Tibial nerve (tissue), 4 donors: ENCODE results near the gene IKZF1. TPM values are rescaled to one million over a fixed set of nuclear protein-coding genes. Genes with fewer than 3 reads are reported as not detected.

ENCODE experiments used
- DNase-seq, 2 donors: peaks; one replicate each; pipeline ENCODE4 v3.0.0-alpha.2; 2019; ENCODE audit warnings: low spot score in 2 of 2
- H3K27ac ChIP-seq, 4 donors: fragments of 200-600 bp; sonication (generic) in 3 of 4; one replicate each; pipeline ENCODE4 v1.5.1; 2017 to 2019; ENCODE audit warnings: mild to moderate bottlenecking in 1 of 4
- H3K27me3 ChIP-seq, 2 donors: fragments of 200-600 bp; sonication (generic) in 1 of 2; one replicate each; pipeline versions ENCODE4 v1.5.1 to v1.6.0; 2017 to 2019
- H3K36me3 ChIP-seq, 3 donors: fragments of 200-600 bp; sonication (generic); one replicate each; pipeline ENCODE4 v1.5.1; 2018 to 2019
- H3K4me1 ChIP-seq, 4 donors: fragments of 200-600 bp; sonication (generic) in 3 of 4; one replicate each; pipeline ENCODE4 v1.5.1; 2017 to 2019
- H3K4me3 ChIP-seq, 4 donors: fragments of 200-600 bp; sonication (generic) in 3 of 4; one replicate each; pipeline ENCODE4 v1.5.1; 2017 to 2019; ENCODE audit warnings: mild to moderate bottlenecking in 1 of 4, moderate library complexity in 1 of 4
- H3K9me3 ChIP-seq, 4 donors: fragments of 200-600 bp; sonication (generic) in 3 of 4; one replicate each; pipeline ENCODE4 v1.5.1; 2017 to 2019
- CTCF ChIP-seq, 5 experiments: fragments of 200-600 bp in 3 of 5; fragments of 450-650 bp in 2 of 5; sonication (generic) in 3 of 5; IDR thresholded peaks; one replicate each; pipeline ENCODE4 v1.5.1; 2016 to 2019; ENCODE audit warnings: antibody characterized with exemption in 5 of 5, mild to moderate bottlenecking in 3 of 5, moderate library complexity in 2 of 5
- EP300 ChIP-seq, 2 donors: sonication (generic); formaldehyde crosslinking; IDR thresholded peaks; one replicate each; pipeline ENCODE4 v1.6.1; 2017; ENCODE audit warnings: antibody characterized with exemption in 2 of 2, mild to moderate bottlenecking in 1 of 2
- POLR2A ChIP-seq, 2 donors: fragments of 450-650 bp; IDR thresholded peaks; one replicate each; pipeline ENCODE4 v1.6.1; 2017; ENCODE audit warnings: antibody characterized with exemption in 2 of 2, mild to moderate bottlenecking in 2 of 2, moderate library complexity in 2 of 2
- WGBS, 2 donors: methylation state at CpG; one replicate each; pipeline ENCODE4 v1.1.5; 2018; 5-methylcytosine and 5-hydroxymethylcytosine counted together
- total RNA-seq, 4 donors: library from RNA; depleted of rRNA; stranded (reverse); fragments of >200 nt; gene quantifications; one replicate each; pipeline ENCODE4 v1.1.0, GENCODE V29; 2016

The IKZF1 gene
- total RNA-seq, 4 donors from 2014 or later = 9.6 to 32.1 (median 20.7) TPM

GRCh38 chr7:50382455-50382854, 77.9 kb downstream of the IKZF1 start:
- no peak overlapping the region for H3K4me3 ChIP-seq
- TF ChIP-seq CTCF (IDR thresholded peaks at IDR 0.05) (no peak), EP300 (IDR thresholded peaks at IDR 0.05) (no peak), POLR2A (IDR thresholded peaks at IDR 0.05) (no peak)
- 83 to 84% methylated on average over 13 to 21 of the region's 21 CpGs for WGBS, 2 donors
- no peaks in the 10 kb centered on the region for H3K4me1 ChIP-seq
- H3K9me3 ChIP-seq = no peaks in the 10 kb centered on the region
- DNase-seq = no peak
- H3K36me3 ChIP-seq = no peaks in the 10 kb centered on the region
- no peak overlapping the region for H3K27ac ChIP-seq
- no peaks in the 10 kb centered on the region for H3K27me3 ChIP-seq

- no peaks in the 10 kb centered on the region for H3K27me3 ChIP-seq
- 65 to 66% methylated on average over 11 of the region's 11 CpGs for WGBS, 2 donors
- DNase-seq = no peak
These were observed 82.8 kb downstream of the IKZF1 start for GRCh38 chr7:50387351-50387750.

GRCh38 chr7:50389961-50390360, 85.4 kb downstream of the IKZF1 start:
- Histone ChIP-seq H3K4me3 (no peak overlapping the region), H3K9me3 (no peaks in the 10 kb centered on the region), H3K4me1 (peaks cover 0 to 3% (median 0%) of the 10 kb centered on the region in 4 donors), H3K36me3 (no peaks in the 10 kb centered on the region), H3K27me3 (no peaks in the 10 kb centered on the region), H3K27ac (no peak overlapping the region)
- no peak for DNase-seq
- WGBS, 2 donors = 61 to 68% methylated on average over 3 of the region's 3 CpGs
- TF ChIP-seq CTCF (IDR thresholded peaks at IDR 0.05) (no peak), EP300 (IDR thresholded peaks at IDR 0.05) (no peak), POLR2A (IDR thresholded peaks at IDR 0.05) (no peak)

More at GRCh38 chr7:50387351-50387750, 82.8 kb downstream of the IKZF1 start:
- Histone ChIP-seq H3K9me3 (no peaks in the 10 kb centered on the region), H3K27ac (no peak overlapping the region), H3K4me1 (no peaks in the 10 kb centered on the region), H3K36me3 (no peaks in the 10 kb centered on the region), H3K4me3 (no peak overlapping the region)
- TF ChIP-seq POLR2A (IDR thresholded peaks at IDR 0.05) (no peak), EP300 (IDR thresholded peaks at IDR 0.05) (no peak), CTCF (IDR thresholded peaks at IDR 0.05) (no peak)

DNA sequence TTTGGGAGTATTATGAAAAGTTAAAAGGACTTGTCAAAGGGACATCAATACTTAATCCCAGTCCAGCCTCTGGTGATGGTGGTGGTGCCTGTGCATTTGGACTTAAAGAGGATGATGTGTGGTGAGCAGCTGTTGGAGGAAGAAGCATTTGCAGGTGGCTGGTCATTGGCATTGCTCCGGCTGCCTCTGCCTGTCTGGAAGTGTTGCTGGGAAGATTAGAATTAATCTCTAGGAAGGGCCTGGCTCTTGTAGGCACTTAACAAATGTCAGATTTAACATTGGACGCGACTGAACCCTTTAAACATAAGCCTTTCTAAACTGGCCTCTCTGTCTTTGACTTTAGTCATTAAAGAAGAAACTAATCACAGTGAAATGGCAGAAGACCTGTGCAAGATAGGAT, 86.9 kb downstream of the IKZF1 start:
- H3K4me3 ChIP-seq = no peak overlapping the region
- TF ChIP-seq POLR2A (IDR thresholded peaks at IDR 0.05) (no peak), EP300 (IDR thresholded peaks at IDR 0.05) (no peak)
- 62 to 70% methylated on average over 3 of the region's 3 CpGs for WGBS, 2 donors
- H3K36me3 ChIP-seq = no peaks in the 10 kb centered on the region
- no peak overlapping the region for H3K27ac ChIP-seq
- no peaks in the 10 kb centered on the region for H3K9me3 ChIP-seq
- peaks cover 0 to 5% (median 1%) of the 10 kb centered on the region in 4 donors for H3K4me1 ChIP-seq
- DNase-seq = no peak
- no peaks in the 10 kb centered on the region for H3K27me3 ChIP-seq

DNA sequence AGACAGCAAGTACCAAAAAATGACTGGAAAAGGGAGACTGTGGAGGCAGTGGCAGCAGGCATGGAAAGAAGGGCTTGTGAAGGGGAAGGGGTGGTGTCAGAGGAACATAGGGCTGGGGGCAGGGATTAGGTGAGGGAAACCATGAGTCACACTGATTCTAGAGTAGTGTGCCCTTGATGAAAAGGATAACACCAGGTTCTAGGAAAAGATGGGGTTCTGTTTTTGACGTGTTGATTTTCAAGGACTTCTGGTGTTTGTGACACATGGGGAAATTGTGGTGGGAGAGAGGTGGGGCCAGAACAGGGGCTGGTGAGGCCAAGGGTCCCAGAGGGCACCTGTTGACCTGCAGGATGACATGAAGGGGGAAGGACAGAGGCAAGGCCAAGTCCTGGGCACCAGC, 88.6 kb downstream of the IKZF1 start:
- H3K9me3 ChIP-seq = no peaks in the 10 kb centered on the region
- TF ChIP-seq CTCF (IDR thresholded peaks at IDR 0.05) = no peak
- no peak for TF ChIP-seq POLR2A (IDR thresholded peaks at IDR 0.05)
- TF ChIP-seq EP300 (IDR thresholded peaks at IDR 0.05) = no peak
- no peaks in the 10 kb centered on the region for H3K27me3 ChIP-seq
- H3K4me3 ChIP-seq = no peak overlapping the region
- DNase-seq = no peak
- WGBS, 2 donors = 84% methylated on average over 1 of the region's 1 CpG
- no peaks in the 10 kb centered on the region for H3K36me3 ChIP-seq
- H3K27ac ChIP-seq = peak overlapping the region in 1 of 4 donors; percentile 47
- peaks cover 0 to 5% (median 1%) of the 10 kb centered on the region in 4 donors for H3K4me1 ChIP-seq
